ENCODE measurements around the gene TRPM7.
"Not testable (repeated sequence)": the region's sequence is repeated elsewhere in the genome, so short reads cannot be mapped to it uniquely, and the experiment has no call there.

Gene TRPM7

GRCh38 chr15:50593761-50594160 lies 92.8 kb downstream of the TRPM7 start:
- Histone ChIP-seq H3F3A (ENCODE audit: control insufficient read depth, insufficient read depth) (no peaks in the 10 kb centered on the region), H3K27me3 (ENCODE audit: control insufficient read depth, low read length) (no peaks in the 10 kb centered on the region), H3K79me2 (ENCODE audit: control insufficient read depth, low read length) (no peaks in the 10 kb centered on the region), H3K4me2 (ENCODE audit: low read length) (no peak overlapping the region), H3K27ac (ENCODE audit: low read depth, low read length) (no peak overlapping the region), H3K9me3 (ENCODE audit: control insufficient read depth, insufficient read depth, low read length) (no peaks in the 10 kb centered on the region), H4K20me1 (ENCODE audit: control insufficient read depth, insufficient read depth, low read depth, low read length) (no peaks in the 10 kb centered on the region), H3K4me3 (ENCODE audit: low read length) (no peak overlapping the region), H3K4me1 (ENCODE audit: control insufficient read depth, low read length) (no peaks in the 10 kb centered on the region), H3K36me3 (ENCODE audit: control insufficient read depth, low read length) (peaks cover 86% of the 10 kb centered on the region), H3K9me2 (replicated peaks; ENCODE audit: control insufficient read depth, low read length) (no peaks in the 10 kb centered on the region)
- TF ChIP-seq CTCF (IDR thresholded peaks at IDR 0.05; ENCODE audit: low read depth, low read length, poor library complexity, severe bottlenecking) (no peak), EZH2phosphoT487 (IDR thresholded peaks at IDR 0.05; ENCODE audit: borderline replicate concordance, low read length) (no peak)

GRCh38 chr15:50590288-50590687 lies 96.3 kb downstream of the TRPM7 start:
- Histone ChIP-seq H3K4me1 (ENCODE audit: control insufficient read depth, low read length) (no peaks in the 10 kb centered on the region), H3K9me3 (ENCODE audit: control insufficient read depth, insufficient read depth, low read length) (no peaks in the 10 kb centered on the region), H3F3A (ENCODE audit: control insufficient read depth, insufficient read depth) (no peaks in the 10 kb centered on the region), H3K27me3 (ENCODE audit: control insufficient read depth, low read length) (no peaks in the 10 kb centered on the region), H3K36me3 (ENCODE audit: control insufficient read depth, low read length) (peaks cover 89% of the 10 kb centered on the region), H3K4me2 (ENCODE audit: low read length) (no peak overlapping the region), H3K27ac (ENCODE audit: low read depth, low read length) (no peak overlapping the region), H3K9me2 (replicated peaks; ENCODE audit: control insufficient read depth, low read length) (no peaks in the 10 kb centered on the region), H3K79me2 (ENCODE audit: control insufficient read depth, low read length) (no peaks in the 10 kb centered on the region), H4K20me1 (ENCODE audit: control insufficient read depth, insufficient read depth, low read depth, low read length) (no peaks in the 10 kb centered on the region), H3K4me3 (ENCODE audit: low read length) (no peak overlapping the region)
- no peak for TF ChIP-seq EZH2phosphoT487 (IDR thresholded peaks at IDR 0.05; ENCODE audit: borderline replicate concordance, low read length)
- TF ChIP-seq CTCF (IDR thresholded peaks at IDR 0.05; ENCODE audit: low read depth, low read length, poor library complexity, severe bottlenecking) = no peak

GRCh38 chr15:50577492-50577891 lies 109.1 kb downstream of the TRPM7 start:
- no peak overlapping the region for H3K27ac ChIP-seq (ENCODE audit: low read depth, low read length)
- H3K4me1 ChIP-seq (ENCODE audit: control insufficient read depth, low read length) = no peaks in the 10 kb centered on the region
- H3K9me3 ChIP-seq (ENCODE audit: control insufficient read depth, insufficient read depth, low read length) = no peaks in the 10 kb centered on the region
- H3K36me3 ChIP-seq (ENCODE audit: control insufficient read depth, low read length) = peaks cover 79% of the 10 kb centered on the region
- H3K9me2 ChIP-seq (replicated peaks; ENCODE audit: control insufficient read depth, low read length) = no peaks in the 10 kb centered on the region
- TF ChIP-seq CTCF (IDR thresholded peaks at IDR 0.05; ENCODE audit: low read depth, low read length, poor library complexity, severe bottlenecking) = no peak
- no peak for TF ChIP-seq EZH2phosphoT487 (IDR thresholded peaks at IDR 0.05; ENCODE audit: borderline replicate concordance, low read length)
- H3K79me2 ChIP-seq (ENCODE audit: control insufficient read depth, low read length) = no peaks in the 10 kb centered on the region
- H3K27me3 ChIP-seq (ENCODE audit: control insufficient read depth, low read length) = no peaks in the 10 kb centered on the region
- no peak overlapping the region for H3K4me2 ChIP-seq (ENCODE audit: low read length)
- no peaks in the 10 kb centered on the region for H4K20me1 ChIP-seq (ENCODE audit: control insufficient read depth, insufficient read depth, low read depth, low read length)
- H3K4me3 ChIP-seq (ENCODE audit: low read length) = no peak overlapping the region
- no peaks in the 10 kb centered on the region for H3F3A ChIP-seq (ENCODE audit: control insufficient read depth, insufficient read depth)

GRCh38 chr15:50576166-50576565 lies 110.4 kb downstream of the TRPM7 start:
- H4K20me1 ChIP-seq (ENCODE audit: control insufficient read depth, insufficient read depth, low read depth, low read length) = no peaks in the 10 kb centered on the region
- H3F3A ChIP-seq (ENCODE audit: control insufficient read depth, insufficient read depth) = no peaks in the 10 kb centered on the region
- H3K9me3 ChIP-seq (ENCODE audit: control insufficient read depth, insufficient read depth, low read length) = no peaks in the 10 kb centered on the region
- no peak overlapping the region for H3K27ac ChIP-seq (ENCODE audit: low read depth, low read length)
- TF ChIP-seq EZH2phosphoT487 (IDR thresholded peaks at IDR 0.05; ENCODE audit: borderline replicate concordance, low read length) (no peak), CTCF (IDR thresholded peaks at IDR 0.05; ENCODE audit: low read depth, low read length, poor library complexity, severe bottlenecking) (no peak)
- H3K9me2 ChIP-seq (replicated peaks; ENCODE audit: control insufficient read depth, low read length) = no peaks in the 10 kb centered on the region
- H3K79me2 ChIP-seq (ENCODE audit: control insufficient read depth, low read length) = no peaks in the 10 kb centered on the region
- no peak overlapping the region for H3K4me2 ChIP-seq (ENCODE audit: low read length)
- H3K4me1 ChIP-seq (ENCODE audit: control insufficient read depth, low read length) = no peaks in the 10 kb centered on the region
- no peaks in the 10 kb centered on the region for H3K27me3 ChIP-seq (ENCODE audit: control insufficient read depth, low read length)
- H3K4me3 ChIP-seq (ENCODE audit: low read length) = no peak overlapping the region
- peaks cover 71% of the 10 kb centered on the region for H3K36me3 ChIP-seq (ENCODE audit: control insufficient read depth, low read length)

GRCh38 chr15:50573842-50574241 lies 112.8 kb downstream of the TRPM7 start:
- H3K4me3 ChIP-seq (ENCODE audit: low read length); H3K9me3 ChIP-seq (ENCODE audit: control insufficient read depth, insufficient read depth, low read length); H3K27me3 ChIP-seq (ENCODE audit: control insufficient read depth, low read length); H3K27ac ChIP-seq (ENCODE audit: low read depth, low read length); H3K79me2 ChIP-seq (ENCODE audit: control insufficient read depth, low read length); H3K9me2 ChIP-seq (replicated peaks; ENCODE audit: control insufficient read depth, low read length); H3F3A ChIP-seq (ENCODE audit: control insufficient read depth, insufficient read depth); H3K4me1 ChIP-seq (ENCODE audit: control insufficient read depth, low read length); H4K20me1 ChIP-seq (ENCODE audit: control insufficient read depth, insufficient read depth, low read depth, low read length); H3K4me2 ChIP-seq (ENCODE audit: low read length): not testable (repeated sequence)
- peaks cover 77% of the 10 kb centered on the region for H3K36me3 ChIP-seq (ENCODE audit: control insufficient read depth, low read length)
